ENCODE measurements around the gene EFNA5. TPM values are rescaled to one million over a fixed set of nuclear protein-coding genes. Genes with fewer than 3 reads are reported as not detected.
A peak's percentile ranks its signal among the peaks of the same experiment; 100 is the strongest.

The EFNA5 gene
- 11.8 TPM for total RNA-seq

DNA sequence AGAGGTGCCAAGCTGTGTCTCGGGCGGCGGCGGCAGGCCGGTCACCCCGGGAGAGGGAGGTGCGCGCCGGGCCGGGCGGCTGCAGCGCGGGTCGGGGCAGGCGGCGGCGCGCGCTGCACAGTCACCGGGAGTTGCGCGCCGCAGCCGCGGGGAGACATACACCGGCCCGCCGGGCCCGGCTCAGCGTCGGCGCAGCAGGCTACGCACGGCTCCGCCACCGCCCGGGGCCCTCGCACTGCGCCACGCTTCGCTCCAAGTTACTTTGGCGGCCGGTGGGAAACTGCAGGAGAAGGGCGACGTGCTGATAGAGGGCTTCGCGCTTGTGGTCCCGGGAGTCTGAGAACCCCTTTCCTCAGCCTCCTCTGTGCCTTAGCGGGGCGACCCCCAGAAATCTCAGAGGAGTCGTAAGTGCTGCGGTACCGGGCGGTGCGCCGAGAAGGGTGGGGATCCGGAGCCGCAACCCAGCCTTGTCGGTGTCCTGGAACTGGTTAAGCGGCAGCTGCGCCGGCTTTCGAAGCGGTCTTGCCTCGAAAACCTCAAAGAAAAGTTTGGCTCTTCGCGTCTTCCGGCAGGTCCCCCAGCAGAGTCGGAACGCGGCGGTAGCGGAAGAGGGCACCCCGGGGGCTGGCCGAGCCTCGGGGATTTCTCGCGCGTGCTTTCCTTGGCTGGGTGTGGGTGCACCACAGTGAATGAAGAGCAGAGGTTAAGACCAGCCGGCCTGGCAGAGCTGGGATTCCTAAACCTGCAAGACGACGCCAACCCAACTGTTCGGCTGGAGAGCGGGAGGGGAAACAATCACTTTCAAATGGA, at the start of gene EFNA5:
Gene EFNA5, minus strand, starts transcription at position 6 of the 810 bp plus-strand sequence.
- no peaks in the 10 kb centered on the region for H3K36me3 ChIP-seq
- no peak for DNase-seq (ENCODE audit: extremely low spot score in 2 of 2)
- H3K4me1 ChIP-seq = peaks cover 23% of the 10 kb centered on the region
- H3K4me3 ChIP-seq = peak within 1 kb of the TSS; percentile 39 to 74
- intact Hi-C loops (cut with DNase I) = no loop called here
- H3K9me3 ChIP-seq = no peaks in the 10 kb centered on the region
- peak within 1 kb of the TSS; percentile 91 for H3K27ac ChIP-seq
- no peak for TF ChIP-seq POLR2A (IDR thresholded peaks at IDR 0.05)
- TF ChIP-seq, protein P1, sequence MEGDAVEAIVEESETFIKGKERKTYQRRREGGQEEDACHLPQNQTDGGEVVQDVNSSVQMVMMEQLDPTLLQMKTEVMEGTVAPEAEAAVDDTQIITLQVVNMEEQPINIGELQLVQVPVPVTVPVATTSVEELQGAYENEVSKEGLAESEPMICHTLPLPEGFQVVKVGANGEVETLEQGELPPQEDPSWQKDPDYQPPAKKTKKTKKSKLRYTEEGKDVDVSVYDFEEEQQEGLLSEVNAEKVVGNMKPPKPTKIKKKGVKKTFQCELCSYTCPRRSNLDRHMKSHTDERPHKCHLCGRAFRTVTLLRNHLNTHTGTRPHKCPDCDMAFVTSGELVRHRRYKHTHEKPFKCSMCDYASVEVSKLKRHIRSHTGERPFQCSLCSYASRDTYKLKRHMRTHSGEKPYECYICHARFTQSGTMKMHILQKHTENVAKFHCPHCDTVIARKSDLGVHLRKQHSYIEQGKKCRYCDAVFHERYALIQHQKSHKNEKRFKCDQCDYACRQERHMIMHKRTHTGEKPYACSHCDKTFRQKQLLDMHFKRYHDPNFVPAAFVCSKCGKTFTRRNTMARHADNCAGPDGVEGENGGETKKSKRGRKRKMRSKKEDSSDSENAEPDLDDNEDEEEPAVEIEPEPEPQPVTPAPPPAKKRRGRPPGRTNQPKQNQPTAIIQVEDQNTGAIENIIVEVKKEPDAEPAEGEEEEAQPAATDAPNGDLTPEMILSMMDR (IDR thresholded peaks at IDR 0.05) = no peak
- TF ChIP-seq POLR2AphosphoS5 (IDR thresholded peaks at IDR 0.05; ENCODE audit: insufficient read depth in 1 of 2, low read depth in 1 of 2) = no peak
- H3K27me3 ChIP-seq = no peaks in the 10 kb centered on the region

DNA sequence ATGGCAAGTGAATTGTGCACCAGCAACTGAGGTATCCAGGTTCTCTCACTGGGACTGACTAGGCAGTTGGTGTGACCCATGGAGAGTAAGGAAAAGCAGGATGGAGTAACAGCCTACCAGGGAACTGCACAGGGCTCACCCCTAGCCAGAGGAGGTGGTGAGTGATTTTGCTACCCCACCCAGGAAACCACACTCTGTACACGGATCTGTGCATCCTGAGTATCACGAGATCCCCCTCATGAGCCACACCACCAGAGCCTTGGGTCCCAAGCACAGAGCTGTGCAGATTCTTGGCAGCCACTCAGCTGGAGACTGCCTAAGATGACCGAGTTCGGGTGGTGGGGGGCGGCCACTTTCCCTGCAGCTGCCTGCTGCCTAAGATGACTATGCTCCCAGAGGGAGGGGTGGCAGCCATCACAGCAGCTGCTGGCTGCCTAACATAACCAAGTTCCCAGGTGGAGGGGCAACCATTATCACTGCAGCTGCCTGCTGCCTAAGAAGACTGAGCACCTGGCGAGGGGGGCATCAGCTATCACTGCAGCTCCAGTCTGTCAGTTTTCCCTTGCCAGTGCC, 48.4 kb upstream of the EFNA5 start:
- DNase-seq (ENCODE audit: extremely low spot score in 2 of 2) = no peak
- H3K4me3 ChIP-seq = no peak overlapping the region
- H3K9me3 ChIP-seq = no peaks in the 10 kb centered on the region
- no peaks in the 10 kb centered on the region for H3K4me1 ChIP-seq
- no peaks in the 10 kb centered on the region for H3K36me3 ChIP-seq
- intact Hi-C loops (cut with DNase I) = no loop called here
- no peaks in the 10 kb centered on the region for H3K27me3 ChIP-seq
- TF ChIP-seq POLR2A (IDR thresholded peaks at IDR 0.05) = no peak
- no peak for TF ChIP-seq POLR2AphosphoS5 (IDR thresholded peaks at IDR 0.05; ENCODE audit: insufficient read depth in 1 of 2, low read depth in 1 of 2)
- TF ChIP-seq, protein P1 (IDR thresholded peaks at IDR 0.05) = no peak
- no peak overlapping the region for H3K27ac ChIP-seq

DNA sequence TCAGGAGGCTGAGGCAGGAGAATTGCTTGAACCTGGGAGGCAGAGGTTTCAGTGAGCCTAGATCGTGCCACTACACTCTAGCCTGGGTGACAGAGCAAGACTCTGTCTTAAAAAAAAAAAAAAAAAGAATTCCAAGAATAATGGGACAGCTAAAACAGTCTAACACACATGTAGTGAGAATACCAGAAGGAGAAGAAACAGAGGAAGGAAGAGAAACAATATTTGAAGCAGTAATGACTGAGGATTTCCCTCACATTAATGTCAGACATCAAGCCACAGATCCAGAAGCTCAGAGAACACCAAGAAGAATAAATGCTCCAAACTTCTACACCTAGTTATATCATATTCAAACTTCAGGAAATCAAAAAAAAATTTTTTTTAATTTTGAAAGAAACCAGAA, 47.1 kb upstream of the EFNA5 start:
- no peak overlapping the region for H3K4me3 ChIP-seq
- no peaks in the 10 kb centered on the region for H3K36me3 ChIP-seq
- no peak overlapping the region for H3K27ac ChIP-seq
- no peaks in the 10 kb centered on the region for H3K4me1 ChIP-seq
- no peaks in the 10 kb centered on the region for H3K27me3 ChIP-seq
- intact Hi-C loops (cut with DNase I) = no loop called here
- TF ChIP-seq POLR2AphosphoS5 (IDR thresholded peaks at IDR 0.05; ENCODE audit: insufficient read depth in 1 of 2, low read depth in 1 of 2) = no peak
- TF ChIP-seq, protein P1 (IDR thresholded peaks at IDR 0.05) = no peak
- no peak for TF ChIP-seq POLR2A (IDR thresholded peaks at IDR 0.05)
- H3K9me3 ChIP-seq = no peaks in the 10 kb centered on the region
- no peak for DNase-seq (ENCODE audit: extremely low spot score in 2 of 2)

DNA sequence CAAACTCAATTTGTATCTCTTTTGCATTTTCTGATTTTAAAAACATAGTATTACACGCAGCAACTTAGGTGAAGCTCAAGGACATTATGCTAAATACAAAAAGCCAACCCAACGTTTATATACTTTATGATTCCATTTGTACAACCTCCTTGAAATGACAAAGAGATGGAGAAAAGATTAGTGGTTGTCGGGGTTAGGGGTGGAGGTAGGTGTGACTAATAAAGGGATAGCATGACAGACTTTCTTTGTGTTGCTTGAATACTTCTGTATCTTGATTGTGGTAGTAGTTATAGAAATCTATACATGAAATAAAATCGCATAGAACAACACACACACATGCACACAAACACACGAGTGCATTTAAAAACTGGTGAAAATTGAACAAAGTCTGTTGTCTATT, 42.5 kb upstream of the EFNA5 start:
- Histone ChIP-seq H3K9me3 (no peaks in the 10 kb centered on the region), H3K4me3 (no peak overlapping the region), H3K36me3 (no peaks in the 10 kb centered on the region), H3K27me3 (no peaks in the 10 kb centered on the region), H3K4me1 (no peaks in the 10 kb centered on the region), H3K27ac (no peak overlapping the region)
- TF ChIP-seq, protein P1 (IDR thresholded peaks at IDR 0.05) = no peak
- TF ChIP-seq POLR2A (IDR thresholded peaks at IDR 0.05) = no peak
- TF ChIP-seq POLR2AphosphoS5 (IDR thresholded peaks at IDR 0.05; ENCODE audit: insufficient read depth in 1 of 2, low read depth in 1 of 2) = no peak
- intact Hi-C loops (cut with DNase I) = no loop called here
- no peak for DNase-seq (ENCODE audit: extremely low spot score in 2 of 2)

DNA sequence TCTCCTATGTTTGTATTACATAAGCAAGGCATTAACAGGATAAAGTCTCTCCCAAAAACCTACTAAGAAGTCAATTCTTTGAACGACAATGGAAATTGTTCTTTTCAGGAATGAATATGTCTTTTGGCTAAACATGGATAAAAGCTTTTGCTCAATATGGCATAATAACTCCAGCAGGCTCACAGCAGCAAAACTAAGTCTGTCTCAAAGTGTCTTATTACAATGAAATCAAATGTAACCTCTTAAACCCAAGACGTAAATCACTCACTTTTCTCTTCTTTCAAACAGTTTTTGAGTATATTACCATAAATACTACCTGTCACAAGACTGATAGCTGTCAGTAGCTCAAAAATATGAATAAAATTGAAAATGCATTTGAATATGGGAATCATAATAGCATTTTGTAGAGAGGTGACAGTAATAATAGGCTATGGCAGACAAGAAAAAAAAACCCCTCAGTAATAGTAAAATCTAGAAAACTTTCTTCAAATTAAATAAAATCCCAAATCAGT, 41.7 kb upstream of the EFNA5 start:
- no peak overlapping the region for H3K4me3 ChIP-seq
- no peak overlapping the region for H3K27ac ChIP-seq
- no peaks in the 10 kb centered on the region for H3K27me3 ChIP-seq
- no peak for TF ChIP-seq POLR2A (IDR thresholded peaks at IDR 0.05)
- intact Hi-C loops (cut with DNase I) = no loop called here
- DNase-seq (ENCODE audit: extremely low spot score in 2 of 2) = no peak
- no peaks in the 10 kb centered on the region for H3K9me3 ChIP-seq
- H3K36me3 ChIP-seq = no peaks in the 10 kb centered on the region
- no peaks in the 10 kb centered on the region for H3K4me1 ChIP-seq

Data from vagina (tissue), 2 donors.